Measurements from ENCODE around the gene UNC93B1.

Gene UNC93B1

GRCh38 chr11:68040101-68040956 is 36.4 kb upstream of the UNC93B1 start:
- peak; percentile 68 to 88 (median 82) for DNase-seq

- DNase-seq: peak in 3 of 4 experiments; percentile 33 to 58 (median 36)
These were observed 35.7 kb upstream of the UNC93B1 start for GRCh38 chr11:68039526-68040086.

GRCh38 chr11:68038718-68039525 is 35.0 kb upstream of the UNC93B1 start, which contains the start of gene TCIRG1:
TCIRG1 (plus strand) TSS chr11:68039025; CDS start chr11:68041272, 2,247 bp downstream.
- DNase-seq: peak; percentile 91 to 96 (median 94)

- no peak for DNase-seq
These were observed 34.4 kb upstream of the UNC93B1 start for GRCh38 chr11:68038226-68038717.

- peak in 3 of 4 experiments; percentile 26 to 33 (median 26) for DNase-seq
These were observed 33.7 kb upstream of the UNC93B1 start for GRCh38 chr11:68037411-68038225.

- DNase-seq: peak; percentile 94 to 97 (median 96)
These were observed 32.9 kb upstream of the UNC93B1 start for GRCh38 chr11:68036717-68037239.

- DNase-seq: peak; percentile 79 to 91 (median 88)
These were observed 32.3 kb upstream of the UNC93B1 start for GRCh38 chr11:68036141-68036716.

- no peak for DNase-seq
These were observed 31.5 kb upstream of the UNC93B1 start for GRCh38 chr11:68035266-68035876.

- no peak for DNase-seq
These were observed 29.8 kb upstream of the UNC93B1 start for GRCh38 chr11:68033708-68034045.

GRCh38 chr11:68032997-68033707 is 29.3 kb upstream of the UNC93B1 start:
- no peak for DNase-seq

- no peak for DNase-seq
These were observed 28.1 kb upstream of the UNC93B1 start for GRCh38 chr11:68032003-68032402.

- peak in 2 of 4 experiments; percentile 38 to 56 for DNase-seq
These were observed 27.2 kb upstream of the UNC93B1 start for GRCh38 chr11:68031144-68031464.

GRCh38 chr11:68030318-68031143 is 26.6 kb upstream of the UNC93B1 start, which contains the start of gene NDUFS8:
NDUFS8 (plus strand) TSS chr11:68030681; CDS start chr11:68032152, 1,471 bp downstream.
- DNase-seq: peak; percentile 97 to 99 (median 98)

- peak in 1 of 4 experiments; percentile 54 for DNase-seq
These were observed 25.1 kb upstream of the UNC93B1 start for GRCh38 chr11:68028802-68029545.

- no peak for DNase-seq
These were observed 23.8 kb upstream of the UNC93B1 start for GRCh38 chr11:68027667-68028066.

GRCh38 chr11:68026391-68027105 is 22.7 kb upstream of the UNC93B1 start:
- no peak for DNase-seq

GRCh38 chr11:68025047-68025446 is 21.1 kb upstream of the UNC93B1 start:
- DNase-seq: no peak

- no peak for DNase-seq
These were observed 20.6 kb upstream of the UNC93B1 start for GRCh38 chr11:68024508-68024907.

All from suppressor macrophage (primary cell).